ENCODE measurements around the gene KIF3C.
"Not testable (repeated sequence)": the region's sequence is repeated elsewhere in the genome, so short reads cannot be mapped to it uniquely, and the experiment has no call there.

Gene KIF3C

DNA sequence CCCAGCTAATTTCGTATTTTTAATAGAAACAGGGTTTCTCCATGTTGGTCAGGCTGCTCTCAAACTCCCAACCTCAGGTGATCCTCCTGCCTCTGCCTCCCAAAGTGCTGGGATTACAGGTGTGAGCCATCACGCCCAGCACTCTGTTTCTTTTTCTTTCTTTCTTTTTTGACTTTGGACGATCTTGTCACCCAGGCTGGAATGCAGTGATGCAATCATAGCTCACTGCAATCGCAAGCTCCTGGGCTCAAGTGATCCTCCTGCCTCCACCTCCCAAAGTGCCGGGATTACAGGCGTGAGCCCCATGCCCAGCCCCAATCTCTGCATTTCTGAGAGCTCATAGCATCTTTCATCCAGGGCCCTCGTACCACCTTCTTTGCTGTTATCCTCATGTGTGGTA, 17.1 kb upstream of the KIF3C start:
- DNase-seq (ENCODE audit: low read depth): not testable (repeated sequence)

DNA sequence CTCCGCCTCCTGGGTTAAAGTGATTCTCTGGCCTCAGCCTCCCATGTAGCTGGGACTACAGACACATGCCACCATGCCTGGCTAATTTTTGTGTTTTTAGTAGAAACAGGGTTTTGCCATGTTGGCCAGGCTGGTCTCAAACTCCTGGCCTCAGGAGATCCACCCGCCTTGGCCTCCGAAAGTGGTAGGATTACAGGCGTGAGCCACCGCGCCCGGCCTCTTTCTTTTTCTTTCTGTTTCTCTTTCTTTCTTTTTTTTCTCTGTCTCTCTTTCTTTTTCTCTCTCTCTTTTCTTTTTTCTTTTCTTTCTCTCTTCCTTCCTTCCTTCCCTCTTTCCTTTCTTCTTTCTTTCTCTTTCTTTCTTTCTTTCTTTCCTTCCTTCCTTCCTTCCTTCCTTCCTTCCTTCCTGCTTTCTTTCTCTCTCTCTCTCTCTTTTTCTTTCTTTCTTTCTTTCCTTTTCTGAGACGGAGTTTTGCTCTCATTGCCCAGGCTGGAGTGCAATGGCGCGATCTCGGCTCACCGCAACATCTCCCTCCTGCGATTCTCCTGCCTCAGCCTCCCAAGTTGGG, 16.6 kb upstream of the KIF3C start:
- not testable (repeated sequence) for DNase-seq (ENCODE audit: low read depth)

- DNase-seq (ENCODE audit: low read depth): peak; percentile 50
Observed at GRCh38 chr2:25996844-25997243, 14.5 kb upstream of the KIF3C start.

DNA sequence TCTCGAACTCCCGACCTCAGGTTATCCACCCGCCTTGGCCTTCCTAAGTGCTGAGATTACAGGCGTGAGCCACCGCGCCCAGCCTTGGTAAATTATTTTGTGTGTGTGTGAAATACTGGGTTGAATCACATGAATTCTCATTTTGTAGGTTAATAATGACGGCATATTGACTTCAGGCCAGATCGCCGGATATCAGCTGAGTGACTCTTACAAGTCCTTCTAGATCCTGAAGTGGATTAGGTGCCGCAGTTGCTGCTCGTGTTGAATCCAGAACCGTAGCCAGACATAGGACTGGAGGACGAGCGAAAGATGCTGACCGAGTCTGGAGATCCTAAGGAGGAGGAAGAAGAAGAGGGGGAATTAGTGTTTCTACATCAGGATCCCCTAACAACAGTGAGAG, 12.2 kb upstream of the KIF3C start:
- DNase-seq (ENCODE audit: low read depth): no peak

GRCh38 chr2:25993049-25993448, 10.8 kb upstream of the KIF3C start:
- no peak for DNase-seq (ENCODE audit: low read depth)

DNA sequence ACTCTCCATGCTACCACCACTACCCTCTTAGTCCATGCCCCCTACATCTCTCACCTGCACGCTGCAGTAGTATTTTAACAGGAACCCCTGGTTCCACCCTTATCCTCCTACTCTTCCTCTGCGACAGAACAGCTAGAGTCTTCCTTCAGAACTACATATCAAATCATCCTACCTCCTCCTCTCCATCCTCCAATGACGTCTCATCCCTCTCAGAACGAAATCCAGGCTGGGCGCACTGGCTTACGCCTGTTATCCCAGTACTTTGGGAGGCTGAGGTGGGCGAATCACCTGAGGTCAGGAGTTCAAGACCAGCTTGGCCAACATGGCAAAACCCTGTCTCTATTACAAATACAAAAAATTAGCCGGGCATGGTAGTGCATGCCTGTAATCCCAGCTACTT, 10.3 kb upstream of the KIF3C start:
- no peak for DNase-seq (ENCODE audit: low read depth)

GRCh38 chr2:25991965-25992364, 9.7 kb upstream of the KIF3C start:
- DNase-seq (ENCODE audit: low read depth): no peak

GRCh38 chr2:25989154-25989553, 6.9 kb upstream of the KIF3C start:
- DNase-seq (ENCODE audit: low read depth): no peak

- DNase-seq (ENCODE audit: low read depth): no peak
Observed at GRCh38 chr2:25988134-25988533, 5.8 kb upstream of the KIF3C start.

- no peak for DNase-seq (ENCODE audit: low read depth)
Observed at GRCh38 chr2:25983735-25984134, 1.4 kb upstream of the KIF3C start.

- no peak for DNase-seq (ENCODE audit: low read depth)
Observed at GRCh38 chr2:25982968-25983280, 627 bp upstream of the KIF3C start.

DNA sequence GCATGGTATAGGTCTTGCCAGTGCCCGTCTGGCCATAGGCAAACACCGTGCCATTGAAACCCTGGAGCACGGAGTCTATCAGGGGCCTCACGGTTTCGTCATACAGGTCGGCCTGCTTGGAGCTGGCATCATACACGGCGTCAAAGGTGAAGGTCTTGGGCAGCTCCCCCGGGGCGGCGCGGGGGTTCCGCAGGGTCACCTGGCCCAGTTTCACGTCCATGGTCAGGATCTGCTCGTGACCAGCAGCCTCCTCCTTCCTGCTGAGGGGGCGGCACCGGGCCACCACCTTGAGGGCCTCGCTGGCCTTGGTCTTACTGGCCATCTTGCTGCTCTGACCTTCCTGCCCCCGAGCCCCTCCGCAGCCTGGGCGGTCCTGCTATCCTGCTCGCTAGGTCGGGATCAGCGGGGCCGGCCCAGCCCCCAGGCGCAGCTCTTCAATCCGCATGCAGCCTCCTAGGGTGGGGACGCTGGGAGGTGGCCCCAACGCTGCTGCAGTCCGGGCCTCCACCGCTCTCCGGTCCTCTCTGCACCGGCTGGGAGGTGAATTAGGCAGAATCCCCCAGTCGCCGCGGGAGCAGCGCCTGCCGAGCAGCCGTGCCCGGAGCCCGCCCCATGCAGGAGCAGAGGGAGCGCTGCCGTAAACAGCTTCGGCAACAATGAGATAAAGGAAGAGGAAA, 563 bp downstream of the KIF3C start:
- peak; percentile 24 for DNase-seq (ENCODE audit: low read depth)

- no peak for DNase-seq (ENCODE audit: low read depth)
Observed at GRCh38 chr2:25980951-25981350, 1.3 kb downstream of the KIF3C start.

- DNase-seq (ENCODE audit: low read depth): no peak
Observed at GRCh38 chr2:25980076-25980887, 2.0 kb downstream of the KIF3C start.

DNA sequence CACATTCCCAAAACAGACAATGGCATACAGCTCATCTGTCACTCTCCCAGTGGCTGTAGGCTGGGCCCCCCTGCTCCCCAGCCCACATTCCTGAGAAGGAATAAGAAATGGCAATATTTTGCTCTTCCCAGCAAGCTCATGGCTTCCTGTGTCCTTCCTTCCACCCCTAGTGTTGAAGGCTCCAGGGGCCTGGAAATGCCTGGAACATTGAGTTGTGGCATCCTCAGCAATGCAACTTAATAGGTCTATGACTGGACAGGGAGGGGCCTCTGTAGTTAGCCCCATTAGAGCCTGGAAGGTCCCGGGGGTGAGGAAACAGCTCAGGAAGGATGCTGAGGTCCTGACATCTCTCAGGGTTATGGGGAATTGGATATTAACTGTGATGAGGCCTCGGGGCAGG, 3.3 kb downstream of the KIF3C start:
- DNase-seq (ENCODE audit: low read depth): no peak

DNA sequence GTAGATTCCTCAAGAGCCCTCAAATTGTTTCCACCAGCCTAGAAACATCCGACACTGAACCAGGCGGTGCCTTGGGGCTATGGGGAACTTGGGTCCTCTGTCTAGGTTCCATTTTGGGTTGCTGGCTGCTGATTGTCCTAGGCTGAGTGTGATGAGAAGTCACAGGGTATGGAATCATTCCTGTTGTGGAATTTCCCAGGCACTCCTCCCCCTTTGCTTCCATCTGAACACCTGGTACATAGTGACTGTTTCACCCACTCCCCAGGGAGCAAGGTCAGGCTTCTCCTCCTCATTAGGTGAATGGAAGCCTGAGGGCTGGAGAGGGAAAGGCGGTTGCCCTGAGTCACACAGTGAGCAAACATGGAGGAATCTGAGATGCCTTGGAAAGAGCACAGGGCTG, 4.5 kb downstream of the KIF3C start:
- peak; percentile 47 for DNase-seq (ENCODE audit: low read depth)

GRCh38 chr2:25976983-25977741, 5.1 kb downstream of the KIF3C start:
- DNase-seq (ENCODE audit: low read depth): peak; percentile 49

DNA sequence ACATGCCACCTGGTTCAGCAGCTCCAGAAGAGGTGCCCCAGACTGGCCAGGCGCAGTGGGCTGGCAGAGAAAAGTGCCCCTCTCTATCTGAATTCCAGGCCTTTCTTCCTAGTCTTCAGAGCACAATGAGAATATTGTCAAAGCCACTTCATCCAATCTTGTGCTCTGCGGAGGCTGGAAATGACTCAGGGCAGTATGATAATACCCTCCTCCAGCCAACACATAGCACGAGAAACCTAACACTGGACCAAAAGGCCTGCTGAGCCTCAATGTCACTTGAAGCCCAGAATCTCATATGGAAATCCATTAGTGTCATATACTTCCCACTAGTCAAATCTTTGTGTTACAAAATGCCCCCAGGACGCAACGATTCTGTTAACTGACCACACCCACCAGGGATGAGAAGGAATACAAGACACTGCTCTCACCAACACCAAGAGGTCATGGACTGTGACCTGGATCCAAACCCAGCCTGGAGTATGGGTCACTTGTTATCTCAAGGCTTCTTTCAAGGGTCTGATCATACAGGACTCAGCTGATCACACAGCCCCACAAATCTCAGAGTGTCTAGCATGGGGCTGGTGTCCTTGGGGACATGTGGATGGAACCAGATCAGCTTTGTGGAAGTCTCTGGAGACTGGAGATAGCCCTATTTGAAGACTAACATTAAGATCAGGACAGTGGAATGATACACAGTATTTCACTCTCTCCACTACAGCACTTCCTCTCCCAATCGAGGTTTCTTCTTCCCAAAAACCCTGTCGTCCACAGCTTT, 10.1 kb downstream of the KIF3C start:
- DNase-seq (ENCODE audit: low read depth): peak; percentile 69

DNA sequence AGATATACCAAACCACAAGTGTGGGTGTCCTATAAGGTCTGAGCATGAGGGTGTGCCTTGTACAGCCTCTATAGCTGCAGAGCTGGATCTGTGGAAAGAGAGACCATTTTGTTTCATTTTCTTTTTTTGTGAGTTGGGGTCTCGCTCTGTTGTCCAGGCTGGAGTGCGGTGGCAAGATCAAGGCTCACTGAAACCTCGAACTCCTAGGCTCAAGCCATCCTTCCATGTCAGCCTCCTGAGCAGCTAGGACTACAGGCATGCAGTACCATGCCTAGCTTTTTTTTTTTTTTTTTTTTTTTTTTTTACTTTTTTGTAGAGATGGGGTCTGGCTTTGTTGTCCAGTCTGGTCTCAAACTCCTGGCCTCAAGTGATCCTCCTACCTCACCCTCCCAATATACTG, 10.7 kb downstream of the KIF3C start:
- DNase-seq (ENCODE audit: low read depth): no peak

DNA sequence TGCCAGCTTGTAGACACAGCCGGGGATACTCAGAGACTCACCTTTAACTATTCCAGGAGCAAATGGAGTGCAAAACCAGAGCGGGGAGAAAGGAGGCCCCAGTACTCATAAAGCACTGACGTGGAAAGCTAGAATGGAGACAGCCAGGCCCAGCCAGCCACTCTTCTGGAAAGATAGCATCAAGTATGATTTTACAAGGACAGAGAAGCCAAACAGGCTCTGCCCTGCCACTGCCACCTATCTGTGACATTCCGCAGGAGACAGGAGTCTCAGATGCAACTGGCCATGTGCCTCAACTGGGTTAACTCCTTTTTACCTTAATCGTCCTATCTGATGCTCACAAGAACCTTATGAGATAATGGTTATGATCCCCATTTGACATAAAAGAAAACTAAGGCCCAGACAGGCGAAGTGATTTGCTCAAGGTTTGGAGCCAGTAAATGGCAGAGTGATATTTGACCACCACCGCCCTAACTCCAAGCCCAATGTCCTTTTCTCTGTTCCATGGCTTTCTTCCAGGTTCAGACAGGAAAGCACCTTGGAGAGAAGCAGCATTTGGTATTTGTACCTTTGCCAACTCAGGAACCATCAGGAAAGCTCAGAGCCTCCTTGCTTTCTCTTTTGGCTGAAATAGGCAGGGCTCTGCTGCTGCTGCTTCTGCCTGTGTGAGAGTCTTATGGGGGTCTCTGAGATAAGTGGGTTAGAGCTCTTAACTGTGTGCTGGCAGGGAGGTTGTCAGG, 15.6 kb downstream of the KIF3C start:
- no peak for DNase-seq (ENCODE audit: low read depth)

DNA sequence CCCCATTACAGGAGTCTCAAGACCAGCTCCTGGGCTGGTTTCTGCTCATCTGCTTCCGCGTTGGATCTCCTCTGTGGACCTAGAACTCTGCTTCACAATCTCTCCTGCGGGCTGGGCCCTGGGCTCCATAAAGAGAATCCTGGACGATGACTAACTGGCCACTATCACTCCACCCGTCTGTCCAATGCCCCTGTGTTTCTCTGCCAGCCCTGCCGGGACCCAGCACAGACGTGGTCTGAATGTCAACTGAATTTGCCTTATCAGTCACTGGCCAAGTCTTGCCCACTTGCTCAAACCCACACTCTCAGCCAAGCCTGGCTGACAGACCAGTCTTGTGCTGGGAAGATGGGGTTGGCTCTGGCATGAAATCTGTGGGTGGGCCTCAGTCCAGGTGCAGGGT, 17.4 kb downstream of the KIF3C start:
- DNase-seq (ENCODE audit: low read depth): no peak
